ENCODE data around the gene TMEM39B.
"Not testable (repeated sequence)": the region's sequence is repeated elsewhere in the genome, so short reads cannot be mapped to it uniquely, and the experiment has no call there.

Gene TMEM39B

DNA sequence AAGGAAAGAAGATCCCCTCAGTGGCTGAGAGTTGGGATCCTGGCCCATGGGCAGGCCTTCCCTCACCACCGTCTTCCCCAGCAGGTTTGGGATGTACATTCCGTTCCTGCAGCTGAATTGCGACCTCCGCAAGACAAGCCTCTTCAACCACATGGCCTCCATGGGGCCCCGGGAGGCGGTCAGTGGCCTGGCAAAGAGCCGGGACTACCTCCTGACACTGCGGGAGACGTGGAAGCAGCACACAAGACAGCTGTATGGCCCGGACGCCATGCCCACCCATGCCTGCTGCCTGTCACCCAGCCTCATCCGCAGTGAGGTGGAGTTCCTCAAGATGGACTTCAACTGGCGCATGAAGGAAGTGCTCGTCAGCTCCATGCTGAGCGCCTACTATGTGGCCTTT lies 18.9 kb downstream of the TMEM39B start:
- H3K27ac Mint-ChIP-seq: no peak overlapping the region
- no peaks in the 10 kb centered on the region for H3K4me1 Mint-ChIP-seq (ENCODE audit: low read depth)
- no peaks in the 10 kb centered on the region for H3K27me3 Mint-ChIP-seq
- H3K4me3 Mint-ChIP-seq: no peak overlapping the region
- H3K36me3 Mint-ChIP-seq: peaks cover 7% of the 10 kb centered on the region
- H3K9me3 Mint-ChIP-seq (ENCODE audit: low read depth): no peaks in the 10 kb centered on the region

DNA sequence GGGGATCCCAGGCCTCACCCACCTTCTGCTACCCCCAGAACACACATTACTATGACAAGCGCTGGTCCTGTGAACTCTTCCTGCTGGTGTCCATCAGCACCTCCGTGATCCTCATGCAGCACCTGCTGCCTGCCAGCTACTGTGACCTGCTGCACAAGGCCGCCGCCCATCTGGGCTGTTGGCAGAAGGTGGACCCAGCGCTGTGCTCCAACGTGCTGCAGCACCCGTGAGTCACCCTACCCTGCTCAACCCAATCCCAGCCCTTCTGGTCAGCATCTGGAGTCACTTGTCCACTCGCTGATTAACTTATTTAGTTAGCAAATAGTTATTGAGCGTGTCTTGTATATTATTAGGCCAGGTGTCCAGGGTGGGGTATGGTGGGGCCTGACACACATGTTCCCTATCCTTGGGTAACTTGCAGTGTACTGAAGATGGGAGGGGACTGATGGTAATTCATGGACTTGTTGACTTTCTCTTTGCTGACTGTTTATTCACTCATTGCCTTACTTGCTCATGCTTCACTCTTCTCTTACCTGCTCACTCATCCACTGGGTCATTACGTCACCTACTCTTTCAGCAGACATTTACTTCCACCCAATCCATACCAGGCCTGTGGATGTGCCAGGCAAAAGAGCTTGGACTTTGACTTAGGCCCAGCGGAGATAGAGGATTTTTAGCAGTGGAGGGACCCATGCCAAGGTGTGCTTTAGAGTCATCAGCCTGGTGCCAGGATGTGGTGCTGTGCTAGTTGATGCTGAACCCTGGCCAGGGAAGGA lies 22.2 kb downstream of the TMEM39B start:
- Mint-ChIP-seq H3K4me3 (no peak overlapping the region), H3K4me1 (ENCODE audit: low read depth) (no peaks in the 10 kb centered on the region), H3K27me3 (no peaks in the 10 kb centered on the region), H3K9me3 (ENCODE audit: low read depth) (no peaks in the 10 kb centered on the region), H3K27ac (no peak overlapping the region), H3K36me3 (peaks cover 7% of the 10 kb centered on the region)

DNA sequence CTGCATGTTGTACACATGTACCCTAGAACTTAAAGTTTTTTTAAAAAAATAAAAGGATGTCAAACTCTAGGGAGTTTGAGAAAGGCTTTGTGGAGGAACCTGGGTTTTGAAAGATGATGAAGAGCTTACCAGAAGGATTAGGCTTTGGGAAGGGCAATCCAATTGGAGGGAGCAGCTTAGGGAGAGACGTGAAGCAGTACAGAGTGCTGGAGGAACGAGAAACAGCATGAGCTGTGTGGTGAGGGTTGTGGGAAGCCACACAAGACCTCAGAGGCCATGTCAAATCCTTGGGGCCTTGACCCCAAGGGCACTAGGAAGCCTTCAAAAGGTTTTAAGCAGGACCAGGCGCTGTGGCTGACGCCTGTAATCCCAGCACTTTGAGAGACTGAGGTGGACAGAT lies 26.7 kb downstream of the TMEM39B start:
- H3K27me3 Mint-ChIP-seq: no peaks in the 10 kb centered on the region
- H3K4me1 Mint-ChIP-seq (ENCODE audit: low read depth): no peaks in the 10 kb centered on the region
- H3K27ac Mint-ChIP-seq: no peak overlapping the region
- H3K4me3 Mint-ChIP-seq: no peak overlapping the region
- H3K36me3 Mint-ChIP-seq: peaks cover 5% of the 10 kb centered on the region
- H3K9me3 Mint-ChIP-seq (ENCODE audit: low read depth): no peaks in the 10 kb centered on the region

DNA sequence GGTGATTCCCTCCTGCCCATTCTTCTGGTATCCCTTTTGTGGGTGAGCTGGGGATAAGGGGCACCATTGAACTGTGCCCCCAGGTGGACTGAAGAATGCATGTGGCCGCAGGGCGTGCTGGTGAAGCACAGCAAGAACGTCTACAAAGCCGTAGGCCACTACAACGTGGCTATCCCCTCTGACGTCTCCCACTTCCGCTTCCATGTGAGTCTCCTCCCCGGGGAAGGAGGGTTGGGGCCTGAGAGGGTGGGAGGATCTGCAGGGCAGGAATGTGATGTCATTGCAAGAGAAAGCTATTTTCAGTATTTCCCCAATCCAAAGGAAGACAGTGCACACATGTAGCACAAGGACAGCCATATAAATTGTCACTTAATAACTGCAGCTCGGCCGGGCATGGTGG lies 27.6 kb downstream of the TMEM39B start:
- no peaks in the 10 kb centered on the region for H3K9me3 Mint-ChIP-seq (ENCODE audit: low read depth)
- no peaks in the 10 kb centered on the region for H3K4me1 Mint-ChIP-seq (ENCODE audit: low read depth)
- peaks cover 3% of the 10 kb centered on the region for H3K36me3 Mint-ChIP-seq
- H3K27me3 Mint-ChIP-seq: no peaks in the 10 kb centered on the region
- H3K27ac Mint-ChIP-seq: no peak overlapping the region
- H3K4me3 Mint-ChIP-seq: no peak overlapping the region

DNA sequence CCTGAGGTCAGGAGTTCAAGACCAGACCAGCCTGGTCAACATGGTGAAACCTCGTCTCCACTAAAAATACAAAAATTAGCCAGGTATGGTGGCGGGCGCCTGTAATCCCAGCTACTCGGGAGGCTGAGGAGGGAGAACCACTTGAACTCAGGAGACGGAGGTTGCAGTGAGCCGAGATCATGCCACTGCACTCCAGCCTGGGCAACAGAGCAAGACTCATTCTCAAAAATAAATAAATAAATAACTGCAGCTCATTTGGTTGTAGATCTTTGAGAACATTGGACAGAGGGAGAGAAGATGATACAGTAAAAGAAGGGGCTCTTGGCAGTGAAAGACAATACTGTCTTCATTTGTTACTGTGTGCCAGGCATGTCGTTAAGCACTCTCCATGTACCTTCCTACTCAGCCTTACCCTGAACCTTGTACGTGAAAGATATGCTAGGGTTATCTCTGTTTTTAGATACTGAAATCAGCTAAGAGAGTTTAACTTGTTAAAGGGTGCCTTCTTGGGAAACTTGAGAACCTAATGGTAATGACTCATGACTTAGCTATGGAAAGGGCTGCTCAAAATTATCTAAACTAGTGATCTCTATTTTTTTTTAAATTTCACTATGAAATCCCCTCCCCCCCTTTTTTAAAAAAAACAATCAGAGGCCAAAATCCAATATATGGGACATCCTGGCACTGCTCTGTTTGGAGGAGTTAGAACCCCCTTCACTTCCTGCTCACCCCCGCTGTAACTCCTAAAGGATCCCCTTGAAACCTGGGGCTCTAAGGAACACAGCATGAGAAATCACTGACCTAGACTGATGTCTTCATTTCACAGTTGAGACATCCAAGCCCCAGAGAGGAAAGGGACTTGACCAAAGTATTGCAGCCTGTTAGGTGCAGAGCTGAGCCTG lies 28.3 kb downstream of the TMEM39B start:
- no peaks in the 10 kb centered on the region for H3K4me1 Mint-ChIP-seq (ENCODE audit: low read depth)
- H3K9me3 Mint-ChIP-seq (ENCODE audit: low read depth): no peaks in the 10 kb centered on the region
- H3K36me3 Mint-ChIP-seq: peaks cover 1% of the 10 kb centered on the region
- no peaks in the 10 kb centered on the region for H3K27me3 Mint-ChIP-seq
- H3K4me3 Mint-ChIP-seq: no peak overlapping the region
- H3K27ac Mint-ChIP-seq: no peak overlapping the region

DNA sequence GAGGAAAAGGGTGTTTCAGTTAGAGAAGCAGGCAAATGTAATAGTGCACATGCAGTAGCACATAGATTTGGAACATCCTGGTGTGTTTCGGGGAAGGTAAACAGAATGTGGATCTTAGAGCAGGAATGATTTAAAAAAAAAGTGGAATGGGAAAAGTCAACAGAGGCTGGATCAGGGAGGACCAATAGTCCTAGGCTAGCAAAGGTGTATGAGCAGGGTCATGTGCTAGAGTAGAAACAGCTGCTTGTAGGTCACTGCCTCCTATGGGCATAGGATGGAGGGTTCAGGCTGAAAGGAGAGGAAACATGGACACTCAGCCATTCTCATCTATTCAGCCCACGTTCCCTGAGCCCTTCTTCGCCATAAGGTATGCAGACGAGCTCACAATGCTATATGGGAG lies 31.4 kb downstream of the TMEM39B start:
- H3K36me3 Mint-ChIP-seq: no peaks in the 10 kb centered on the region
- no peaks in the 10 kb centered on the region for H3K9me3 Mint-ChIP-seq (ENCODE audit: low read depth)
- H3K27ac Mint-ChIP-seq: no peak overlapping the region
- peaks cover 10% of the 10 kb centered on the region for H3K4me1 Mint-ChIP-seq (ENCODE audit: low read depth)
- H3K4me3 Mint-ChIP-seq: no peak overlapping the region
- no peaks in the 10 kb centered on the region for H3K27me3 Mint-ChIP-seq

DNA sequence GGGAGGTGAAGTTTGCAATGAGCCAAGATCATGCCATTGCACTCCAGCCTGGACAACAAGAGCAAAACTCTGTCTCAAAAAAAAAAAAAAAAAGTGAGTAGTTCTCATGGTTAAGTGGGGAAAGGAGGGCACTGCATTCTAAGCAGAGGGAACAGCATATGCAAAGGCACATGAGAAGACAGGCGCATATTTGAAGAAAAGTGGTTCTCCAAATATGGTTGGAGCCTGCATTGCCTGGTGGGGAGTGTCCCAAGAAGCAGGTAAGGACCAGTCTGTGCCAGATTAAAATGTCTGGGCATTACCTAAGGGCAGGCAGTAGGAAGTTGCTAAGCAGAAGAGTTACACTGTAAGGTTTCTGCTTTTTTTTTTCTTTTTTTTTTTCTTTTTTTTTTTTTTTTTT lies 32.6 kb downstream of the TMEM39B start:
- H3K27me3 Mint-ChIP-seq: no peaks in the 10 kb centered on the region
- no peak overlapping the region for H3K27ac Mint-ChIP-seq
- peaks cover 18% of the 10 kb centered on the region for H3K4me1 Mint-ChIP-seq (ENCODE audit: low read depth)
- no peak overlapping the region for H3K4me3 Mint-ChIP-seq
- H3K36me3 Mint-ChIP-seq: no peaks in the 10 kb centered on the region
- H3K9me3 Mint-ChIP-seq (ENCODE audit: low read depth): no peaks in the 10 kb centered on the region

DNA sequence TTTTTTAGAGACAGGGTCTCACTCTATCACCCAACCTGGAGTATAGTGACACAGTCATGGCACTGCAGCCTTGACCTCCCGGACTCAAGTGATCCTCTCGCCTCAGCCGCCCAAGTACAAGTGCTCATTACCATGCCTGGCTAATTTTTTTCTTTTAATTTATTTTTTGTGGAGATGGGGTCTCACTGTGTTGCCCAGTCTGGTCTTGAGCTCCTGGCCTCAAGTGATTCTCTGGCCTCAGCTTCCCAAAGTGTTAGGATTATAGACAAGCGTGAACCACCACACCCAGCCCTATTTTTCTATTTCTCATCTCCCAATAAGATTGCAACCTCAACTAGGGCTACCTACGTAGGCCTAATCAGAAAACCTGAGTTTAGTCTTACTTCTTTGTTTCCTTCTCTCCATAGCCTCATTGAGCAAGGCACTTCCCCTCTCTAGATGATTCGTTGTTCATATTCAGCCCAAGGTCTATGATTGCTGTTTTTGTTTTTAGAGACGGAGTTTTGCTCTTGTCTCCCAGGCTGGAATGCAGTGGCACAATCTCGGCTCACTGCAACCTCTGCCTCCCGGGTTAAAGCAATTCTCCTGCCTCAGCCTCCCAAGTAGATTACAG lies 34.0 kb downstream of the TMEM39B start:
- peak overlapping the region; percentile 98 for H3K4me3 Mint-ChIP-seq
- H3K4me1 Mint-ChIP-seq (ENCODE audit: low read depth): peaks cover 32% of the 10 kb centered on the region
- H3K27me3 Mint-ChIP-seq: no peaks in the 10 kb centered on the region
- no peaks in the 10 kb centered on the region for H3K36me3 Mint-ChIP-seq
- H3K9me3 Mint-ChIP-seq (ENCODE audit: low read depth): no peaks in the 10 kb centered on the region
- H3K27ac Mint-ChIP-seq: peak overlapping the region; percentile 23

DNA sequence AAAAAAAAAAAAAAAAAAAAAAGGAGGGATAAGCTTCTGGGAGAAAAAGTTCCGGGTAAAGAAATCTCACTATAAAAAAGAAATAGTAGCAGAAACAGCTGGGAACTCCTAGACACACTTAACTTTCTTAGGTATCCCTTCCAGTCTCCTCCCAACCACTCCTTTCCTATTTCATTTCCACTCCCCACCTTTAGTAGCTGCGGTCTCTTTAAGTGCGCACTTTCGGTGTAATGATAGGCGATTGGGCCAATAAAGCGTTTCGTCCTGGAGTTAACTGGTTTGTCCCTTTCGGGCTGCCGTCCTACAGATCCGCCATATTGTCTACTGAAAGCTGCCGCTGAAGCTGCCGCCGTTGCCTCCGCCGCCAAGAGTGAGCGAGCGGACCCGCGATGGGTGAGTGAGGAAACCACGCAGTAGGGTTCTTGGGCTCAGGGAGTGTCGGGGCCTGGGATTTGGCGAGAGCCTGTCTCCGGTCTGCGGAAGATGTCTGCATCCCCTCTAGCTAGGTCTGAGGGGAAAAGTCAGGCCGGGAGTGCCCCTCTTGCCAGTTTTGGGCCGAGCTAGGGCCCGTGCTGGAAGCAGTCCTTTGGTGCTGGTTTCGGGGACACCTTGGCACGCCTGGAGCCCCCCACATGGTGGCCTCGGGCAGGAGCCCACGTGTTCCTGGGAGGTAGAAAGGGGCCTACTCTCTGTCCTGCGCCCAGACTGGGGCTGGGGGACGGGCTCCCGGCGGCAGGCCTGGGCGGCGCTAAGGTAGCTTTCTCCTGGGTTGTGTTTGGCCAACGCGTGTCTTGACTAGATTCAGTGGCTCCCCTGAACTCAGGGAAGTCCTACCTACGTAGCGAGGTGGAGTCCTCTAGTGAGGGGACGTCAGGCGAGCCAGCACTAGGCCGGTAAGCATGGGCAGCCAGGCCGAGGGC lies 35.3 kb downstream of the TMEM39B start, which contains the start of gene KPNA6:
Gene KPNA6, plus strand, starts transcription at position 315 of the 920 bp plus-strand sequence. Its CDS starts 75 bp downstream, at position 390.
- peak within 1 kb of the TSS; percentile 98 for H3K27ac Mint-ChIP-seq
- H3K4me3 Mint-ChIP-seq: peak within 1 kb of the TSS; percentile 98
- H3K4me1 Mint-ChIP-seq (ENCODE audit: low read depth): peaks cover 42% of the 10 kb centered on the region
- H3K9me3 Mint-ChIP-seq (ENCODE audit: low read depth): no peaks in the 10 kb centered on the region
- H3K36me3 Mint-ChIP-seq: peaks cover 2% of the 10 kb centered on the region
- no peaks in the 10 kb centered on the region for H3K27me3 Mint-ChIP-seq

DNA sequence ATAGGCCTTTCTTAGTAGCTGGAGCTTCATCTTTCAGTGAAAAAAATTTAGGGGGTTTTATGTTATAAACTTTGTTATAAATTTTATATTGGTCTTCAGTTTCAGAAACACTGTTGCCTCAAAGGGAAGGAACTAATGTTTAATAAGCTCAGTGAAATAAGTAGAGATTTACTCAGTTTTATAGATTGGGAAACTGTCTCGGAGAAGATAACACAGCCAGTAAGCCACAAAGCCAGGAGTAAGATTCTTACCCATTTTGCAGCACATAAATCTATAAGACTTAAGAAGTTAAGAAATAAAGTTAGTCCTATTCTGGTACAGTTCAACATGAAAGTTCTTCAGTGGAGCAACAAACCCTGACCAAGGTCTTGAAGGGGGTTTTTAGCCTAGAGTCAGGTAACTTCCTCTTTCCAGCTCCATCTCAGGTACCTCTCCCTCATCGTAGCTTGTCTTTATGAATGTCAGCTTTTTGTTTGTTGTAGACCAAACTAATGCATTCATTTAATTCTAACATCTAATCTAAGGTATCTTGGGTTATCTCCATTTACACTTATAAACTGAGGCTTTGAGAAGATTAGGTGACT lies 38.4 kb downstream of the TMEM39B start:
- Mint-ChIP-seq H3K4me3 (peak overlapping the region; percentile 98), H3K9me3 (ENCODE audit: low read depth) (no peaks in the 10 kb centered on the region), H3K36me3 (peaks cover 5% of the 10 kb centered on the region), H3K4me1 (ENCODE audit: low read depth) (peaks cover 61% of the 10 kb centered on the region), H3K27ac (peak overlapping the region; percentile 22), H3K27me3 (no peaks in the 10 kb centered on the region)

DNA sequence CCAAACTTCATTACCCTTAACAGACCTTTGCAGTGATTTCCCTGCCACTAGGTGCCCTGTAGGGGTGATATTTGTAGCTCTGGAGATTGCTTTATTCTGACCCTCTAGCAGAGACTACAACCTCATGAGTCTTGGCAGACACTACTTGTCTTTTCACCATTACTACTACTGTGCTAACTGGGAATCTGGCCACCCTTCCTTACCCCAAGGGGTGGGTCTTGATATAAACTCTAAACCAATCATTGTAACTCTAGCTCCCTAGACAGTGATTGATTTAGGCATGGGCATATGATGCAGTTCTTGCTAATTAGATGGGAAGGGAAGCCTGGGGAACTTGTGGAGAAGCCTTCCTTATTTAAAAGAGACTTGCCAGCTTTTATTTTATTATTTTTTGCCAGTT lies 39.0 kb downstream of the TMEM39B start:
- Mint-ChIP-seq H3K27me3 (no peaks in the 10 kb centered on the region), H3K4me3 (peak overlapping the region; percentile 98), H3K4me1 (ENCODE audit: low read depth) (peaks cover 66% of the 10 kb centered on the region), H3K9me3 (ENCODE audit: low read depth) (no peaks in the 10 kb centered on the region), H3K27ac (peak overlapping the region; percentile 22), H3K36me3 (peaks cover 5% of the 10 kb centered on the region)

DNA sequence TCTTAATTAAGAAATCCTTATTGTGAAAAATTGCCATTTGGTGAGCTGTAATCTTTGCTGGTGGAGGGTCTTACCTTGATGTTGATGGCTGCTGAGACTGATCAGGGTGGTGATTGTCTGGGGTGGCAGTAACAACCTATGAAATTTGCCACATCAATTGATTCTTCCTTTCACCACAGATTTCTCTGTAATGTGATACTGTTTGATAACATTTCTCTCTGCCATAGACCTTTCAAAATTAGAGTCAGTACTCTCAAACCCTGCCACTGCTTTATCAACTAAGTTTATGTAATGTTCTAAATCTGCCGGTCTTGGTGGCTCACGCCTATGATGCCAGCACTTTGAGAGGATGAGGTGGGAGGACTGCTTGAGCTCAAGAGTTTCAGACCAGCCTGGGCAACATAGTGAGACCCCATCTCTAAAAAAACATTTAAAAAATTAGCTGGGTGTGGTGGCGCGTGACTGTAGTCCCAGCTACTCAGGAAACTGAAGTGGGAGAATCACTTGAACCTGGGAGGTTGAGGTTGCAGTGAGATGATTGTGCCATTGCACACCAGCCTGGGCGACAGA lies 40.2 kb downstream of the TMEM39B start:
- Mint-ChIP-seq H3K4me3 (peak overlapping the region; percentile 69), H3K4me1 (ENCODE audit: low read depth) (peaks cover 66% of the 10 kb centered on the region), H3K9me3 (ENCODE audit: low read depth) (no peaks in the 10 kb centered on the region), H3K27me3 (no peaks in the 10 kb centered on the region), H3K36me3 (peaks cover 5% of the 10 kb centered on the region), H3K27ac (peak overlapping the region; percentile 83)

DNA sequence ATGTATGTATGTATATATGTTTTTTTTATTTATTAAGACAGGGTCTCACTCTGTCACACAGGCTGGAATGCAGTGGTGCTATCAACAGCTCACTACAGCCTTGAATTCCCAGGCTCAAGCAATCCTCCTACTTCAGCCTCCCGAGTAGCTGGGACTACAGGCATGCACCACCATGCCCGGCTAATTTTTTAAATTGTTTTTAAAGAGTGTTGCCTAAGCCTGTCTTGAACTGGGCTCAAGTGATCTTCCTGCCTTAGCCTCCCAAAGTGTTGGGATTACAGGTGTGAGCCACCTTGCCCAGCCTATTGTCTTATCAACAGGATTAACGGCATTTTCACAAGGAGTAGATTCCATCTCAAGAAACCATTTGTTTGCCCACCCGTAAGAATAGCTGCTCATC lies 40.7 kb downstream of the TMEM39B start:
- H3K27me3 Mint-ChIP-seq; H3K9me3 Mint-ChIP-seq (ENCODE audit: low read depth); H3K36me3 Mint-ChIP-seq: not testable (repeated sequence)
- Mint-ChIP-seq H3K4me3 (peak overlapping the region; percentile 33), H3K27ac (peak overlapping the region; percentile 68), H3K4me1 (ENCODE audit: low read depth) (peaks cover 69% of the 10 kb centered on the region)

DNA sequence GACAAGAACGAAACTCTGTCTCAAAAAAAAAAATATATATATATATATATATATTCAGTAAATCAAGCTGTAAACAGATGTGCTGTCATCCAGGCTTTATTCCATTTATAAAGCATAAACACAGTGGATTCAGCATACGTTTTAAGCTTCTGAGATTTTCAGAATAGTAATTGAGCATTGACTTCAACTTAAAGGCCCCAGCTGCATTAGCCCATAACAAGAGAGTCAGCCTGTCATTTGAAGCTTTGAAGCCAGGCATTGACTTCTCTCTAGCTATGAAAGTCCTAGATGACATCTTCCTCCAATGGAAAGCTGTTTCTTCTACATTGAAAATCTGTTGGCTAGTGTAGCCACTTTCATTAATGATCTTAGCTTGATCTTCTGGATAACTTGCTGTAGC lies 41.7 kb downstream of the TMEM39B start:
- Mint-ChIP-seq H3K4me1 (ENCODE audit: low read depth) (peaks cover 70% of the 10 kb centered on the region), H3K27ac (peak overlapping the region; percentile 41), H3K36me3 (peaks cover 5% of the 10 kb centered on the region), H3K4me3 (peak overlapping the region; percentile 43), H3K9me3 (ENCODE audit: low read depth) (no peaks in the 10 kb centered on the region), H3K27me3 (no peaks in the 10 kb centered on the region)
